GM11168 (cell line): Measurements from ENCODE around the gene COG3.

ENCODE experiments used
- in situ Hi-C: fragments of 300-500 bp; cut with MboI; formaldehyde crosslinking; loops from one replicate; pipeline ENCODE4 v1.12.0; 2022; ENCODE audit warnings: low sequenced_read_pairs; ENCODE audit not compliant: unreplicated experiment

The COG3 gene

GRCh38 chr13:45540195-45540594 is 75.5 kb downstream of the COG3 start:
- in situ Hi-C loops, result no loop called here

- in situ Hi-C loops, result no loop called here
These were observed 76.1 kb downstream of the COG3 start for GRCh38 chr13:45540864-45541263.

- in situ Hi-C loops, result no loop called here
These were observed 77.1 kb downstream of the COG3 start for GRCh38 chr13:45541806-45542205.

DNA sequence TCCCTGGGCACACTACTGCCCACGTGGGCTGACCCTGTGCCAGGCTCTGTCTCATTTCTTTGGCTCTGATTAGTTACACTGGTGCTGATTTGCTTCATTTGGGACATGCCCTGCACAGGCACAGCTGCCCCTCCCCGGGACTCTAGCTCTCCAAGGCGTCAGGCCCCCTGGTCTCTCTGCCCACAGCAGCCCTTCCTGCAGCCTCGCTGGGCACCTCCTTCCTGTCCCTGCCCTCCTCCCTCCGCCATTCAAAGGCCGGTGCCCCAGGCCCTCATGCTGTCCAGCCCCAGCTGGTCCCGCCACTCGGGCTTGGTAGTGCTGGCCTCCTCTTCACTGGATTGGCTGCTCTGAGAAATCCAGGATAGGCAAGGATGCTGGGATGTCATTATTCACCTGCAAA is 77.7 kb downstream of the COG3 start:
- in situ Hi-C loops, result no loop called here

GRCh38 chr13:45542878-45543277 is 78.1 kb downstream of the COG3 start:
- in situ Hi-C loops, result no loop called here

DNA sequence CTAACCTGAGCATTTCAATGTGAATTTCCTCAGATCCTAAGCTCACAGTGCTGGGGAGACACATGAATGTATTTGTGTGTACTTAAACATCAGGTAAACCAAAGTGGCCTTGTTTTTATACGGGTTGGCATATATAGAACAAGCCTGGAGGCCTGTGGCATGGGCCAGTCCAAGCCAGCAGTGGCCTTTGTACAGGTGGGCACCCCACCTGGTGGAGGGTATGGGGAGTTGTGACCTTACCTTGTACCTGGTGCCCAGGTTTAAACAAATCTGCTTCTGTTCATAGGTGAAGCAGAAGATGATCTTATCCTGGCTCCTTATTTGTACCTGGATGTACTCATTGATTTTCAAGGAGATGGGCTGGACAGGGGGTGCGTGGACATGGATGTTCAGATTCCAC is 79.8 kb downstream of the COG3 start:
- in situ Hi-C loops, result no loop called here

GRCh38 chr13:45545686-45546409 is 81.1 kb downstream of the COG3 start:
- in situ Hi-C loops, result no loop called here

- in situ Hi-C loops, result no loop called here
These were observed 81.6 kb downstream of the COG3 start for GRCh38 chr13:45546410-45546765.

DNA sequence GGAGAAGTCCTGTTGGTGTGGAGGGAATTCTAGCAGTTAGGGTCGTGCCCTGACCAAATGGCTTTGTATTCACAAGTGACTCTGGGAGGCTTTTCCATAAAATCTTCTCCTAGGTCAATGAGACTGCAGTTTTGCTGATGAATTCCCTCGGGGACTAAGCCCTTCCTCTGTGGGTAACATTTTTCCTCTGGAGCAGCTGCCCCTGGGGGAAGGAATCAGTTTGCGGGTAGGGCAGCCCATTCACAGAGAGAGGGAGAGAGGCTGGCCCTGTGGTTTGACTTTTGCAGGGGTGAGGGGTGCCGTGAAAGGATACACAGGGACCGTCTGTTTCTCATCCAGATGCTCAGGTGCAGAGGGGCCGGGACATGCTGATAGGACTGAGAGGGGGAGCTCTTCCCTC is 83.5 kb downstream of the COG3 start:
- in situ Hi-C loops, result no loop called here

- in situ Hi-C loops, result no loop called here
These were observed 89.9 kb downstream of the COG3 start for GRCh38 chr13:45554604-45555109.

- in situ Hi-C loops, result no loop called here
These were observed 99.5 kb downstream of the COG3 start for GRCh38 chr13:45564133-45564776.

DNA sequence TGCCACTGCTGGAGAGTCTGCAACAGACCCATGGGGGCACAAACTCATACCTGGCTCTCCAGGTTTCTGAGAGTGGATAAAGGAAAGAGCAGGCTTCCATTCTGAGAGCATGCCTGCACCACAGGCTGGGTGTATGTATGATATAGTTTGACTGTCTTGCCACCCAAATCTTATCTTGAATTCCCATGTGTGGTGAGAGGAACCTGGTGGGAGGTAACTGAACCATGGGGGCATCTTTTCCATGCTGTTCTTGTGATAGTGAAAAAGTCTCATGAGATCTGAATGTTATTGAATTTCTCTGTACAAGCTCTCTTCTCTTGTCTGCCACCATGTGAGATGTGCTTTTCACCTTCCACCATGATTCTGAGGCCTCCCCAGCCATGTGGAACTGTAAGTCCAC is 100.6 kb downstream of the COG3 start:
- in situ Hi-C loops, result no loop called here

DNA sequence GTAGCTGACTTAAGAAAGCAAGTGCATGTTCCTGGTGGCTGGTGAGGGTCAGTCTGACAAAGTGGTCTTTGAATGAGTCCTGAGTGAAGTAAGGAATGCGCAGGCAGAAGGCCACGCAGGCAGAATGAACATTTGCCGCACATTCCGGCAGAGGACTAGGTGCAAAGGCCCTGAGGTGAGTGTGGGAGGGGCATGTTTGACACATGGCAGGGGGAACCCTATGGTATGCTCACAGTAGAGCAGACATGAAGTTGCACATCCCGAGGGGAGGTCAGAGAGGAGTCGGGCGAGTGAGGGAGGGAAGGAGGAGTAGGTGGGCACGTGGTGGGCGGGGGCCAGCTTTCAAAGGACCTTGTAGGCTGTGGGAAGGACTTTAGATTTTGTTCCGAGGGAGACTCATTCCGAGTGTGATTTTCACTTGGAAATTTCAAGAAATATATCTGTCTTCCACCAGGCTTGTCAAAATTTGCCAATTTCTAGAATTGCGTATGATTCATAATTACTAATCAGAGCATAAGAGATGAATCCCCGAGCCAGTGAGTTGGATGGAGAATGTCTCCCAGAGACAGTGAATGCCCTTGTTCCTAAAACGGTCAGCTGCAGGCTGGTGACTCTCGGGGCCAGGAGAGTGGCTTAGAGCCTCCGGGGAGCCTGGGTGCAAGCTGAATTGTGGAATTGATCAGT is 110.5 kb downstream of the COG3 start:
- in situ Hi-C loops, result no loop called here

DNA sequence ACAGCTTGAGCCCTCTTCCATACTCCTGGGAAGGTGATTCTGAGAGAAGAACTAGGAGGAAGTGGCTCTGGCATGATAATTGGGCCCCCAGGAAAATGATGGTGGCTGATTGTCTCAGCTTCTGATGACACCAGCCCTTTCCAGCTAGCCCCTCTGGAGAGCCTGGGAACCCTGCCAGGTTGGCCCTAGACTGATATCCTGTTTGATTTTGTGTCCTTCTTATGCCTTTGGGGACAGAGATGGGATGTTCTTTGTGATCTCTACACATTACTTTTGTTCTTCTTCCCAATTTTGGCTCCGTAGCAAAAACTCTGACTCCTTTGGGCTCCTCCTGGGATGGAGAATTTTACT is 111.1 kb downstream of the COG3 start:
- in situ Hi-C loops, result no loop called here

DNA sequence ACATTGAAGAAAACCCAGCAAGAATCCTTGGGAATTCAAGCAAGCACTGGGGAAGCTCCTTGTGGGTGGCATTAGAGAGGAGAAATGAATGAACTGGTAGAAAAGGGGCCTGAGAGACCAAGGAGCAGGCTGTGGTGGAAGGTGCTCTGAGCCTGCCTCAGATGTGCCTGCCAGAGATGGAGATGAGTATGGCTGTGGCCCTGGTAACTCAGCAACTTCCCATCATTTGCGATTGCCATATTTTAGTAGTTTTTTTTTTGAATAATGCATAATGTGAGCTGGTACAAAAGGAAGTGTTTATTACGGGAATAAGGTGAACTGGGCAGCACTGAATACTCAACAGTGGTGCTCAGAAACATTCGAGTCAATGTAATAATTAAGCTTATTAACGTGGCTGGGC is 111.7 kb downstream of the COG3 start:
- in situ Hi-C loops, result no loop called here

DNA sequence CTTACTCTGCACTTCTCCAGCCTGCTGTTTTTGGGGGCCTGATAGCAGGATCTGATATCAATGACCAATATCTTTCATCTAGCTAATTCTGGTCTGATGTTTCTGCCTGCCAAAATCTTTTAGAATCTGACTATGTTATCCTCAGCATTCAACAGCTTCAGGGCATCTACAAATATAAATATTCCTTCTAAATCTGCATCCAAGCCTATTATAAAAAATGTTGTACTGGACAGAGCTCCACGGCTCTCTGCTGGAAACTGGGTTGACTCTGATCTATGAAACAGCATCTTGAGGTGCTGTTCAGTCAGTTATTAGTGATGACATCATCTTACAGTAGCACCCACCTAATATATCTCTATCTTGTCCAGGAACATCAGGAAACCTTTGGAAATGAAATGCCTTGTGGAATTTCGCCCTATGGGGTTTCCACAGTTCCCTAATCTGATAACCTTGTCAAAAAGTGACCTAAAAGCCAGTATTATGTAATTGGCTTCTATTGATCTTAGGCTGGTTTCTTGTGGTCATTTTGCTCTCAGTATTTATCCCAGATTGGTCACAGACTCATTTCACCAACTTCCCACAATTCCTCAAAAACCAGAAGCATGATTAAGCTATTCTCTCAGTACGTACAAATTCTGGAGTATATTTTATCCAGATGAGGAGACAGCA is 117.8 kb downstream of the COG3 start:
- in situ Hi-C loops, result no loop called here

DNA sequence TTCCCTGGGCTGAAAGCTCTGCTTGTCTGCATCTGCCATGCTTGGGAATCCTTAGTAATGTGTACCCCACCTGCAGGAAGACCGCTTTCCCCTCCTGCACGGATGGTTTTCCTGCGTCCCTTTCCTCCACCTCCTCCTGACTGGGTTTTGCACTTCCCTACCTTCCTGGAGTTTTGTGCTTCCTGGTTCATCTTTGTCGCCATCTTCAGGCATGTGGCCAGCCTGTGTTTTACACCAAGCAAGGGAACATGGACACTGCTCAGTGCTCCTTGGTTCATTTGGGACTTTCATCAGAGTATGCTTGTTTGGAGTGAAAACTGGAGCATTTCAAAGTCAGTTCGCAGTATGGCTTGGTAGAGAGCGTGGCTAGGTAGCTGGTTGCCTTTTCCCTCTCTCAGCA is 120.1 kb downstream of the COG3 start:
- in situ Hi-C loops, result no loop called here
